Measurements from ENCODE around the gene CAPNS2.
"Not testable (repeated sequence)": the region's sequence is repeated elsewhere in the genome, so short reads cannot be mapped to it uniquely, and the experiment has no call there.

- not testable (repeated sequence) for TF ChIP-seq CTCF (IDR thresholded peaks at IDR 0.05); POLR2AphosphoS5 (IDR thresholded peaks at IDR 0.05; ENCODE audit: low read depth, low read length)
Observed at GRCh38 chr16:55615670-55616069, 49.2 kb downstream of the CAPNS2 start.
